Stimulated activated naive CD8-positive, alpha-beta T cell treated with anti-CD3 and anti-CD28 coated beads, Interleukin-15, Interleukin-2, amounts not matched to agents 100 ng/mL and 50 ng/mL, for 24 hours (primary cell): Measurements from ENCODE around the gene LPCAT2.

Experiments
- H3K27ac Mint-ChIP-seq: one replicate; pipeline ENCODE4 v1.8.0; 2021; ENCODE audit warnings: mild to moderate bottlenecking, mixed read lengths
- H3K27me3 Mint-ChIP-seq: one replicate; pipeline ENCODE4 v1.8.0; 2021; ENCODE audit warnings: mixed read lengths
- H3K36me3 Mint-ChIP-seq: one replicate; pipeline ENCODE4 v1.8.0; 2021; ENCODE audit warnings: low read depth, mixed read lengths
- H3K4me1 Mint-ChIP-seq: one replicate; pipeline ENCODE4 v1.8.0; 2021; ENCODE audit warnings: low read depth, mixed read lengths
- H3K4me3 Mint-ChIP-seq: one replicate; pipeline ENCODE4 v1.8.0; 2021; ENCODE audit warnings: mild to moderate bottlenecking, mixed read lengths
- H3K9me3 Mint-ChIP-seq: one replicate; pipeline ENCODE4 v1.8.0; 2021; ENCODE audit warnings: mixed read lengths

The LPCAT2 gene

GRCh38 chr16:55540221-55540620 lies 31.3 kb downstream of the LPCAT2 start:
- Mint-ChIP-seq H3K27ac (no peak overlapping the region), H3K27me3 (no peaks in the 10 kb centered on the region), H3K9me3 (no peaks in the 10 kb centered on the region), H3K36me3 (no peaks in the 10 kb centered on the region), H3K4me3 (no peak overlapping the region), H3K4me1 (no peaks in the 10 kb centered on the region)

GRCh38 chr16:55542459-55543082 lies 33.7 kb downstream of the LPCAT2 start:
- no peaks in the 10 kb centered on the region for H3K27me3 Mint-ChIP-seq
- H3K4me1 Mint-ChIP-seq = no peaks in the 10 kb centered on the region
- no peaks in the 10 kb centered on the region for H3K9me3 Mint-ChIP-seq
- H3K36me3 Mint-ChIP-seq = no peaks in the 10 kb centered on the region
- H3K27ac Mint-ChIP-seq = no peak overlapping the region
- no peak overlapping the region for H3K4me3 Mint-ChIP-seq

- no peaks in the 10 kb centered on the region for H3K9me3 Mint-ChIP-seq
- no peaks in the 10 kb centered on the region for H3K36me3 Mint-ChIP-seq
- H3K27me3 Mint-ChIP-seq = no peaks in the 10 kb centered on the region
- no peak overlapping the region for H3K27ac Mint-ChIP-seq
- H3K4me3 Mint-ChIP-seq = no peak overlapping the region
- no peaks in the 10 kb centered on the region for H3K4me1 Mint-ChIP-seq
Measured at GRCh38 chr16:55543472-55543871, 34.6 kb downstream of the LPCAT2 start.

- no peaks in the 10 kb centered on the region for H3K4me1 Mint-ChIP-seq
- H3K9me3 Mint-ChIP-seq = peaks cover 11% of the 10 kb centered on the region
- no peak overlapping the region for H3K4me3 Mint-ChIP-seq
- no peaks in the 10 kb centered on the region for H3K27me3 Mint-ChIP-seq
- H3K27ac Mint-ChIP-seq = no peak overlapping the region
- no peaks in the 10 kb centered on the region for H3K36me3 Mint-ChIP-seq
Measured at GRCh38 chr16:55552621-55553020, 43.7 kb downstream of the LPCAT2 start.

GRCh38 chr16:55555436-55555835 lies 46.6 kb downstream of the LPCAT2 start:
- Mint-ChIP-seq H3K27me3 (no peaks in the 10 kb centered on the region), H3K9me3 (peaks cover 11% of the 10 kb centered on the region), H3K36me3 (no peaks in the 10 kb centered on the region), H3K4me3 (no peak overlapping the region), H3K4me1 (no peaks in the 10 kb centered on the region), H3K27ac (no peak overlapping the region)

GRCh38 chr16:55557186-55557585 lies 48.3 kb downstream of the LPCAT2 start:
- H3K27me3 Mint-ChIP-seq = peaks cover 3% of the 10 kb centered on the region
- H3K4me1 Mint-ChIP-seq = no peaks in the 10 kb centered on the region
- no peaks in the 10 kb centered on the region for H3K36me3 Mint-ChIP-seq
- H3K27ac Mint-ChIP-seq = no peak overlapping the region
- H3K4me3 Mint-ChIP-seq = no peak overlapping the region
- peaks cover 11% of the 10 kb centered on the region for H3K9me3 Mint-ChIP-seq

- Mint-ChIP-seq H3K4me1 (no peaks in the 10 kb centered on the region), H3K27me3 (peaks cover 3% of the 10 kb centered on the region), H3K4me3 (no peak overlapping the region), H3K27ac (no peak overlapping the region), H3K36me3 (no peaks in the 10 kb centered on the region), H3K9me3 (peaks cover 3% of the 10 kb centered on the region)
Measured at GRCh38 chr16:55559233-55559632, 50.4 kb downstream of the LPCAT2 start.

- no peaks in the 10 kb centered on the region for H3K4me1 Mint-ChIP-seq
- H3K9me3 Mint-ChIP-seq = peaks cover 3% of the 10 kb centered on the region
- H3K27me3 Mint-ChIP-seq = peaks cover 3% of the 10 kb centered on the region
- H3K4me3 Mint-ChIP-seq = no peak overlapping the region
- H3K27ac Mint-ChIP-seq = no peak overlapping the region
- H3K36me3 Mint-ChIP-seq = no peaks in the 10 kb centered on the region
Measured at GRCh38 chr16:55559933-55560516, 51.2 kb downstream of the LPCAT2 start.

- H3K27me3 Mint-ChIP-seq = peaks cover 3% of the 10 kb centered on the region
- H3K4me3 Mint-ChIP-seq = no peak overlapping the region
- H3K27ac Mint-ChIP-seq = no peak overlapping the region
- no peaks in the 10 kb centered on the region for H3K36me3 Mint-ChIP-seq
- H3K4me1 Mint-ChIP-seq = no peaks in the 10 kb centered on the region
- peaks cover 3% of the 10 kb centered on the region for H3K9me3 Mint-ChIP-seq
Measured at GRCh38 chr16:55561319-55561848, 52.5 kb downstream of the LPCAT2 start.

GRCh38 chr16:55562936-55563335 lies 54.1 kb downstream of the LPCAT2 start:
- Mint-ChIP-seq H3K27me3 (peaks cover 3% of the 10 kb centered on the region), H3K4me3 (no peak overlapping the region), H3K9me3 (no peaks in the 10 kb centered on the region), H3K36me3 (no peaks in the 10 kb centered on the region), H3K27ac (no peak overlapping the region), H3K4me1 (no peaks in the 10 kb centered on the region)

GRCh38 chr16:55563797-55564196 lies 54.9 kb downstream of the LPCAT2 start:
- Mint-ChIP-seq H3K27ac (no peak overlapping the region), H3K27me3 (peaks cover 3% of the 10 kb centered on the region), H3K9me3 (no peaks in the 10 kb centered on the region), H3K4me1 (no peaks in the 10 kb centered on the region), H3K36me3 (no peaks in the 10 kb centered on the region), H3K4me3 (no peak overlapping the region)

- Mint-ChIP-seq H3K36me3 (no peaks in the 10 kb centered on the region), H3K9me3 (no peaks in the 10 kb centered on the region), H3K4me1 (no peaks in the 10 kb centered on the region), H3K27ac (no peak overlapping the region), H3K27me3 (peaks cover 6% of the 10 kb centered on the region), H3K4me3 (no peak overlapping the region)
Measured at GRCh38 chr16:55565086-55565485, 56.2 kb downstream of the LPCAT2 start.

GRCh38 chr16:55566432-55567175 lies 57.7 kb downstream of the LPCAT2 start, which contains the start of gene CAPNS2:
Gene CAPNS2 (plus strand): TSS chr16:55566684. CDS start chr16:55566757, 73 bp downstream.
- Mint-ChIP-seq H3K4me3 (no peak within 1 kb of the TSS), H3K27ac (no peak within 1 kb of the TSS), H3K4me1 (no peaks in the 10 kb centered on the region), H3K36me3 (no peaks in the 10 kb centered on the region), H3K9me3 (no peaks in the 10 kb centered on the region), H3K27me3 (peaks cover 6% of the 10 kb centered on the region)

GRCh38 chr16:55567382-55567781 lies 58.5 kb downstream of the LPCAT2 start:
- Mint-ChIP-seq H3K4me3 (no peak overlapping the region), H3K9me3 (no peaks in the 10 kb centered on the region), H3K27ac (no peak overlapping the region), H3K27me3 (peaks cover 3% of the 10 kb centered on the region), H3K4me1 (no peaks in the 10 kb centered on the region), H3K36me3 (no peaks in the 10 kb centered on the region)

- Mint-ChIP-seq H3K9me3 (no peaks in the 10 kb centered on the region), H3K36me3 (no peaks in the 10 kb centered on the region), H3K4me1 (no peaks in the 10 kb centered on the region), H3K4me3 (no peak overlapping the region), H3K27me3 (peaks cover 3% of the 10 kb centered on the region), H3K27ac (no peak overlapping the region)
Measured at GRCh38 chr16:55568207-55568606, 59.3 kb downstream of the LPCAT2 start.
